ENCODE measurements around the gene TMEM161A. TPM values are rescaled to one million over a fixed set of nuclear protein-coding genes. Genes with fewer than 3 reads are reported as not detected.
"Not testable (repeated sequence)": the region's sequence is repeated elsewhere in the genome, so short reads cannot be mapped to it uniquely, and the experiment has no call there.

The TMEM161A gene
- total and polyA plus RNA-seq, 11 donors: 12.3 to 29.7 (median 22.1) TPM

DNA sequence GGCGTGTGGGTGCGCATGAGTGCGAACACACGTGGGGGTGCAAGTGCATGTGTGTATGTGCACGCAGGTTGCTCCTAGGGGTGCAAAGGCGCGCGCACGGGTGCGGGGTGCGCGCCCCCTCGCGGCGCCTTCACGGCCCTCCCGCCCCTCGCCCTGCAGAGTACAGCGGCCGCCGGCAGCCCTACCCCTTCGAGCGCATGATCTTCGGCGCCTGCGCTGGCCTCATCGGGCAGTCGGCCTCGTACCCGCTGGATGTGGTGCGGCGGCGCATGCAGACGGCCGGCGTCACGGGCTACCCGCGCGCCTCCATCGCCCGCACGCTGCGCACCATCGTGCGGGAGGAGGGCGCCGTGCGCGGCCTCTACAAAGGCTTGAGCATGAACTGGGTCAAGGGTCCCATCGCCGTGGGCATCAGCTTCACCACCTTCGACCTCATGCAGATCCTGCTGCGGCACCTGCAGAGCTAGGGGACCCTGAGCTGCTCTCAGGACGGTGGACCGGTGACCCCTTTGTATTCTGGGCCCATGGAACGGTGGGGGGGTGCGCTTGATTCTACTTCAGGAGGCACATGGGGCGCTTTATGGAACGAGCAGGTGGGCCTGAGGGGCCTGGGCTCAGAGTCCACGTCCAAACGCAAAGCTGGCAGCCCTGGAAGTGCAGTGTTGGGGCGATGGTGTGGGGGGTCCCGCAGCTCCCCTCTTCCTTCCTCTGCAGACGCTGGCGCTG lies 27.7 kb downstream of the TMEM161A start:
- intact Hi-C loops (cut with DNase I): loop anchor here in 2 of 10 donors (2.0 to 5.0 kb wide), 2 partner anchors 56 to 58 kb away; no protein-coding TSS in a partner anchor
- Histone ChIP-seq H3K36me3 (peaks cover 0 to 12% (median 0%) of the 10 kb centered on the region in 9 donors), H3K27me3 (no peaks in the 10 kb centered on the region), H3K4me1 (peaks cover 0 to 13% (median 5%) of the 10 kb centered on the region in 12 donors), H3K9me3 (no peaks in the 10 kb centered on the region), H3K27ac (no peak overlapping the region), H3K4me3 (peak overlapping the region in 1 of 12 donors; percentile 17)
- TF ChIP-seq, protein P1, sequence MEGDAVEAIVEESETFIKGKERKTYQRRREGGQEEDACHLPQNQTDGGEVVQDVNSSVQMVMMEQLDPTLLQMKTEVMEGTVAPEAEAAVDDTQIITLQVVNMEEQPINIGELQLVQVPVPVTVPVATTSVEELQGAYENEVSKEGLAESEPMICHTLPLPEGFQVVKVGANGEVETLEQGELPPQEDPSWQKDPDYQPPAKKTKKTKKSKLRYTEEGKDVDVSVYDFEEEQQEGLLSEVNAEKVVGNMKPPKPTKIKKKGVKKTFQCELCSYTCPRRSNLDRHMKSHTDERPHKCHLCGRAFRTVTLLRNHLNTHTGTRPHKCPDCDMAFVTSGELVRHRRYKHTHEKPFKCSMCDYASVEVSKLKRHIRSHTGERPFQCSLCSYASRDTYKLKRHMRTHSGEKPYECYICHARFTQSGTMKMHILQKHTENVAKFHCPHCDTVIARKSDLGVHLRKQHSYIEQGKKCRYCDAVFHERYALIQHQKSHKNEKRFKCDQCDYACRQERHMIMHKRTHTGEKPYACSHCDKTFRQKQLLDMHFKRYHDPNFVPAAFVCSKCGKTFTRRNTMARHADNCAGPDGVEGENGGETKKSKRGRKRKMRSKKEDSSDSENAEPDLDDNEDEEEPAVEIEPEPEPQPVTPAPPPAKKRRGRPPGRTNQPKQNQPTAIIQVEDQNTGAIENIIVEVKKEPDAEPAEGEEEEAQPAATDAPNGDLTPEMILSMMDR (IDR thresholded peaks at IDR 0.05): peak; percentile 15 to 57 (median 28)
- no peak for TF ChIP-seq POLR2A (IDR thresholded peaks at IDR 0.05)
- DNase-seq (no peak), ATAC-seq (peak in 3 of 4 donors; percentile 25 to 31 (median 26))
- WGBS, 4 donors: 19 to 31% (median 26%) methylated on average over 31 to 66 of the region's 66 CpGs

DNA sequence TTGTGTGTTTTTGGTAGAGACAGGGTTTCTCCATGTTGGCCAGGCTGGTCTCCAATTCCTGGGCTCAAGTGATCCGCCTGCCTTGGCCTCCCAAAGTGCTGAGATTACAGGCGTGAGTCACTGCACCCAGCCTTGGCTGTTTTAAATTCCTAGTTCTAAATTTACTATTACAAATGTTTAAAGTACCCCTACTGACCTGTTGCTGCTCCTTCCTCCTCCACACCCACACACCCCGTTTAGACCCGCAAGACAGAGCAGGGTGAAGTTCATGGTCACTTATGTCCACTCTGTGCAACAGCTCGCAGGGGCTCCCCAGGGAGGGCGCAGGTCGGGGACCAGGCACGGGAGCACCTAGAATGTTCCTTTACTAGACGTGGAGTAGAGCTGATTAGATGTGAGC lies 28.7 kb downstream of the TMEM161A start:
- H3K4me1 ChIP-seq: peaks cover 0 to 17% (median 5%) of the 10 kb centered on the region in 12 donors
- no peaks in the 10 kb centered on the region for H3K27me3 ChIP-seq
- H3K4me3 ChIP-seq: no peak overlapping the region
- peaks cover 0 to 12% (median 0%) of the 10 kb centered on the region in 9 donors for H3K36me3 ChIP-seq
- intact Hi-C loops (cut with DNase I): loop anchor here in 1 of 10 donors (5.0 kb wide), 1 partner anchor 47 kb away; the partner anchor contains the start of gene SLC25A42
- no peaks in the 10 kb centered on the region for H3K9me3 ChIP-seq
- DNase-seq (no peak), ATAC-seq (no peak)
- peak overlapping the region in 1 of 12 donors; percentile 22 for H3K27ac ChIP-seq
- no peak for TF ChIP-seq POLR2A (IDR thresholded peaks at IDR 0.05)
- TF ChIP-seq, protein P1 (IDR thresholded peaks at IDR 0.05): no peak
- 68 to 83% (median 79%) methylated on average over 9 of the region's 9 CpGs for WGBS, 4 donors

DNA sequence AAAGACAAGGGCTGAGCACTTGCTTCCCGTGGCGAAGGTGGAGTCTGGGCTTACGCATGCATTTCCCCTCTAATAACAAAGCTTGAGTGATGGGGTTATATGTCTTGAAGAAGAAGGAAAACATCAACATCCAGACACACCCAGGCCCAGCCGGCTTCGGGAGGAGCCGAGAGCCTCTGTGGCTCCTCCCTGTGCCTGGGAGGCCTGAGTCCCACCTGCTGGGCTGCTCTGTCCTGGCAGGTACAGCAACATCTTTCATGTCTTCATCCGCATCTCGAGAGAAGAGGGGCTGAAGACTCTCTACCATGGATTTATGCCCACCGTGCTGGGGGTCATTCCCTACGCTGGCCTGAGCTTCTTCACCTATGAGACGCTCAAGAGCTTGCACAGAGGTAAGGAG lies 30.6 kb downstream of the TMEM161A start:
- WGBS, 4 donors: 85 to 91% (median 86%) methylated on average over 11 of the region's 11 CpGs
- Histone ChIP-seq H3K27me3 (no peaks in the 10 kb centered on the region), H3K36me3 (peaks cover 0 to 12% (median 0%) of the 10 kb centered on the region in 9 donors), H3K9me3 (no peaks in the 10 kb centered on the region), H3K4me3 (no peak overlapping the region), H3K27ac (no peak overlapping the region), H3K4me1 (peaks cover 0 to 17% (median 5%) of the 10 kb centered on the region in 12 donors)
- DNase-seq (no peak), ATAC-seq (no peak)
- TF ChIP-seq, protein P1 (IDR thresholded peaks at IDR 0.05): no peak
- no peak for TF ChIP-seq POLR2A (IDR thresholded peaks at IDR 0.05)
- intact Hi-C loops (cut with DNase I): loop anchor here in 1 of 10 donors (5.0 kb wide), 1 partner anchor 45 kb away; the partner anchor contains the start of gene SLC25A42

DNA sequence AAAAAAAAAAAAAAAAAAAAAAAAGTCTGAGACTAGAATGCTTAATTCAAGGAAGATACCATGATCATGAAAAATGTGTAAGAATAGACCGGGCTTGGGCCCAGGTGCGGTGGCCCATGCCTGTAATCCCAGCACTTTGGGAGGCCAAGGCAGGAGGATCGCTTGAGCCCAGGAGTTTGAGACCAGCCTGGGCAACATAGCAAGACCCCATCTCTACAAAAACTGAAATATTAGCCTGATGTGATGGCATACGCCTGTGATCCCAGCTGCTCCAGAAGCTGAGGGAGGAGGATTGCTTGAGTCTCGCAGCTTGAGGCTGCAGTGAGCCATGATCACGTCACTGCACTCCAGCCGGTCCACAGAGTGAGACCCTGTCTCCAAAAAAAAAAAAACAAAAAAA lies 31.3 kb downstream of the TMEM161A start:
- WGBS, 4 donors: 93 to 99% (median 97%) methylated on average over 7 of the region's 7 CpGs
- not testable (repeated sequence) for DNase-seq, H3K27me3 ChIP-seq, H3K27ac ChIP-seq, ATAC-seq, H3K4me3 ChIP-seq, H3K9me3 ChIP-seq
- peaks cover 0 to 17% (median 5%) of the 10 kb centered on the region in 12 donors for H3K4me1 ChIP-seq
- intact Hi-C loops (cut with DNase I): loop anchor here in 1 of 10 donors (5.0 kb wide), 1 partner anchor 45 kb away; the partner anchor contains the start of gene SLC25A42
- H3K36me3 ChIP-seq: peaks cover 0 to 12% (median 0%) of the 10 kb centered on the region in 9 donors

All from heart left ventricle (tissue), 16 donors.